GM18526 (cell line): ENCODE measurements around the gene PRDX6.

Experiments
- POLR2A ChIP-seq: IDR thresholded peaks from 3 replicates; pipeline ENCODE4 v1.6.1; 2011; ENCODE audit not compliant: insufficient read length; ENCODE audit errors: extremely low read depth

The PRDX6 gene

DNA sequence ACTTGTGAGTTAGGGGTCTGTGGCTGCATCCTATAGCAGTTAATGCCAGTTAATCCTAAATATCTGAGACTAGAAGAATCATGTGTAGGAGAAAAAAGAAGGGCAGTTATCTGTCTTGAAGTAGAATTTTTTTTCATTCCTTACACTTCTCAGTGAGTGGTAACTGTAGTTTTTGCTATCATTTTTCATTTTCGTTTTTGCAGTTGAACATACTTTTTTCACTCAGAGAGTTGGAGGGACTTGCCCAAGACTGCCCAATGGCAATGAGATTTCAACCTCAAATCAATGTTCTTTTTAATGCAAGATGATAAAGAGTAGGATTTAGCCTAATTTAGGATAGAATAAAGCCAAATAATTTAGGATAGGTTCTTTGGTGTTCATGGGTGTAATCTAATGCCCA, 5.5 kb downstream of the PRDX6 start:
- no peak for TF ChIP-seq POLR2A

DNA sequence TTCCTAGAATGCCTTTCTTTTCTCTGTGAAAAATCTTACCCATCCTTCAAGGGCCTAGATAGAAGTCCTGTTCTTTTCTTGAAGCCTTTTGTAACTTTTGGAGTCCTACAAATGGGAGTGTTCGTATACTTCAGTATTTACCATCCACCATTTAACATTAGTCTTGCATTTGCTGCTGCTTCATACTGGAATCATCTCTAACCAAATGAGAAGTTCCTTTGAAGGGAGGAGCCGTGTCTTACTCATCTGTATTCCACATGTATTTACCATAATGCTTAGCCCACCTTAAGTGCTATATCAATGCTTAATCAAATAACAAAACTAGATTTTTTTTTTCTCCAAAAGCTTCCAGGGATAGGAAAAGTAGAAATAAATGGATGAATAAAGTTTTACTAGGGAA, 7.1 kb downstream of the PRDX6 start:
- TF ChIP-seq POLR2A = no peak

DNA sequence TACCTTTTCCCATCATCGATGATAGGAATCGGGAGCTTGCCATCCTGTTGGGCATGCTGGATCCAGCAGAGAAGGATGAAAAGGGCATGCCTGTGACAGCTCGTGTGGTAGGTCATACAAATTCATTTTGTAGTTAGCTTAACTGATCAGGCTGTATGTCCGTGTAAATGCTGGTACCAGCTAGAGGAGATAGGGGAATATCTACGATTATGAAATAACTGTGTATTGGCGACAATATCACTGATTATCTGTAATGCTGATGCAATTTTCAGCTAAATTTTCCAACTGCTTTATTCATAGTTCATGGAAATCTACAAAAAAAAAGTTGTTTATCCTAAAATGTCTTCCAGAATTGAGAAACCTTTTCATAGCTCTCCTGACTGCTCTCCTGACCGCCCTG, 8.3 kb downstream of the PRDX6 start:
- TF ChIP-seq POLR2A = no peak

DNA sequence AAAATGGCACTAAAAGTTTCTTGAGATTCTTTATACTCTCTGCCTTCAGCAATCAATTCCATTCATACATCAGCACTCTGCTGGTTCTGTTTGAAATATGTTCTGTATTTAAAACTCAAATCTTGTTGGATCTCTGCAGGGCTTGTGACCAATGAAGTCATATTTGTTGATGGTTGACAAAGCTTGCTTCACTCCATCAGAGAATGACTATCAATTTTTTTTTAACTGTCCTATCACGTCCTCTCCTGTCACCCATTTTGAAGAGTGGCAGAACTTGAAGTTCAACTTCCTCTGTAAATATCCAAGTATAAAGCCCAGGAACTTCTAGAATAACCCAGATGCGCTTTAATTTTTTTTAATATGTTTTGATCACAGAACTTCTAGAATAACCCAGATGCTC, 10.9 kb downstream of the PRDX6 start:
- TF ChIP-seq POLR2A = no peak

DNA sequence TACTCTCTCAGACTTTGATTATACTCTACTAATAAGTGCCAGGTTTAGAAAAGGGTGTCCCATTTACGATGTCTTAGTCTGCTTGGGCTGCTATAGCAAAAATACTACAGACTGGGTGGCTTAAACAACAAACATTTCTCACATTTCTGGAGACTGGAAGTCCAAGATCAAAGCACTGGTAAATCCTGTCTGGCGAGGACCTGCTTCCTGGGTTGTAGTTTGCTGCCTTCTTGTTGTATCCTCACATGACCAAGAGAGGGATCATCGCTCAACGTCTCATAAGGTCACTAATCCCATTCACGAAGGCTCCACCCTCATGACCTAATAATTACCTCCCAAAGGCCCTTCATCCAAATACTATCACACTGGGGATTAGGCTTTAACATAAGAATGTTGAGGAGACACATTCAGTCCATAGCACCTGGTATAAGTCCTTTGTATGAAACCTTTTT, 12.0 kb downstream of the PRDX6 start:
- no peak for TF ChIP-seq POLR2A

DNA sequence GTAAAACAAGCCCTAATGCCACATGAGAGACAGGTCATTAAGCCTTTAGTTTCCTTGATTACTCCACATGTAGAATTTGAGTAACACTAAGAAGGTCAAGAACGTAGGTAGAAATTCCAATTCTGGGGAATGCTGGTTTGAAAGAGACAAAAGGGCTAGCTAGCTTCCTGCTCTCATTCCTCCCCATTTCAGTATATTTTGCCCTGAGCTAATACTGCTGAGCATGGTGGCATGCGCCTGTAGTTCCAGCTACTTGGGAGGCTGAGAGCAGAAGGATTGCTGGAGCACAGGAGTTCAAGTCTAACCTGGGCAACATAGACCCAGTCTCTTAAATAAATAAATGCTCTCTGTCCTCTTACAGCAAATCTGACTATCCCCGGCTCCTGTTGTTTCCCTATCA, 12.8 kb downstream of the PRDX6 start:
- no peak for TF ChIP-seq POLR2A

DNA sequence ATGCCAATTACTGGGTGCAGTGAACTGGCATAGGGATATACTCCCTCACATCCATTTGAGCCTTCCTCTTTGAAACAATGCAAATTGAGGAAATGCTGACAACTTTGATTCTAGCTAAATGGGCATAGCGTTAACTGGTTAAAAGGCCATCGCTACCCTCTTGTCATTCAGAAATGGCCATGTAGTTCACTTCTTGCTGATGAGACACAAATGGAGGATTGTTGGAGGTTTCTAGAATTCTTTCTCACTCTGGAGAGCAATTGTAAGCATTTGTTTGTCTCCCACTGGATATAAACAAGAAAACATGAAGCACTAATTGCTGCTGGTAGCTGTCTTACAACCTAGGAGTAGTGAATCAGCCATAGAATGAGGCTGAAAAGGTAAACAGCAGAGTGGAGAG, 14.4 kb downstream of the PRDX6 start:
- TF ChIP-seq POLR2A = no peak

DNA sequence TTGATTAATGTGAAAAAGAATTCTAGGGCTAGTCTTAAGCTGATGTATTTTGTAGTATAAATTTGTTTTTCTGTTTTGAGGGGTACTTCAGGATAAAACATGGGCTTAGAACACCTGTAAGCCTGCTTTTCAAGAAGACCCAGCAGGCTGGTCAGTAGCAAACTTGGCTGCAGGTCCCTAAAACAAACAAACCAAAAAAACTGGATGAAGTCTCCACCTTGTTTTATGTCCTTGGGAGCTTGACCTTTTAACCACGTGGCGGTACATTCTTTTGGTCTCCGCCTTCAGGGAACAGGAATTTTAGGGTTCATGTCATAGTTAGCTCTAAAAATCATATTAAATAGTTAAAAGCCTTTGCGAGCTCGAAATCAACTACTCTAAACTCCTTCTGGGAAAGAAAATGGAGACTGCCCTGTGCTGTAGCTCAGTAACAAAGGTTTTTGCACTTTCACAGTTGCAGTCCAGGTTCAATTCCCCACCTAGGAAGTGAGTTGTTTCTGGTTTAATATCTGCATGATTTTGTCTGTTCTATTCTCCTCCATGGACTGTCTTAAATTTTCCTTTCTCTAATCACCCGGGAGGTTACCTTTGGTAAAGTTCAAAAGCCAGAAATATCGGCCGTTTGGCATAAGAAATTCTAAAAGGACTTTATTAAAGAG, 18.6 kb downstream of the PRDX6 start:
- no peak for TF ChIP-seq POLR2A

DNA sequence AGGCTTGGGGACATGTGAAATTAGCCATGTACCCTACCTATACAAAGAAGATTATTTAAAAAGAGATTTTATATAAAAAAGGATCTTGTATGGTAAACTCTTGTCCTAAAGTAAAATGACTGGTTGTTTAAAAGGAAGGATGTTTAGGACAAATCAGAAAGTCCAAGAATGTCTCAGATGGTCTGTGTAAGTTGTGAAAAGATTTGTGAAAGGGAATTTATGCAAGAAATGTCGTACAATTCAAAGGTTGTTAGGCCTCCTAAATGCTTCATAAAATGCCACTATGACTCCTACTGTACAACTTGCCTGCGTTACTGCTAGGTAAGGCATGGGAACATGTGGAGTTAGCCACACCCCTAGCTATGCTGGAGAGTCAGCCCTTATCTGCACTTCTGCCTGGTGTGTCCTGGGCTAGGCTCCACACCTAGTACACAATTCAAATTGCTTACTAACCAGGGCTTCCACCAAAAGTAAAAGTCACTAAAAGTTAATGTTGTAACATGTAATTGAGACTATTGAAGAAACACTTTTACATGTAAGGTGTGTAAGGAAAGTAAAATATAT, 19.7 kb downstream of the PRDX6 start:
- no peak for TF ChIP-seq POLR2A

DNA sequence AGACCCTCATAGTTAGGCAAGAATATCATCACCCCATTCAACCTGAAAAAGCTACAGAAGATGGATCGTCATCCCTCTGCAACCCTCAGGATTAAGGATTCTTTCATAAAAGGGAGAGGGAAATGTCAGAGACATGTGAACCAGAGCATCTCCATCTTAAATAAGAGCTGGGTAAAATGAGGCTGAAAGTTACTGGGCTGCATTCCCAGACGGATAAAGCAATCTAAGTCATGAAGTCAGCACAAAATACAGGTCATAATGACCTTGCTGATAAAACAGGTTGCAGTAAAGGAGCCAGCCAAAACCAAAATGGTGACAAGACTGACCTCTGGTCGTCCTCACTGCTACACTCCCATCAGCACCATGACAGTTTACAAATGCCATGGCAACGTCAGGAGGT, 22.6 kb downstream of the PRDX6 start:
- TF ChIP-seq POLR2A = no peak

DNA sequence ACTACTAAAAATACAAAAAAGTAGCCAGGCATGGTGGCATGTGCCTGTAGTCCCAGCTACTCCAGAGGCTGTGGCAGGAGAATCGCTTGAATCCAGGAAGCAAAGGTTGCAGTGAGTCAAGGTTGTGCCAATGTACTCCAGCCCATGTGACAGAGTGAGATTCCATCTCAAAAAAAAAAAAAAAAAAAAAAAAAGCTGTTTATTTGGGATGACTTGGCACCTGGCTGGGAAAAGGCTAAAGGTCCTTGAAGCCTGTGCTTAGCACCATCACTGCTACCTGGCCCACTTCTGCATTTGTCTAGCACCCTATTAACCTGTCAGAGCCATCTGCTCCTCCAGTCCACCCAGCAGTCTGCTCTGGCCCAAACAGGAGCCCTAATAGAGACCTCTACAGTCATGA, 25.0 kb downstream of the PRDX6 start:
- no peak for TF ChIP-seq POLR2A

DNA sequence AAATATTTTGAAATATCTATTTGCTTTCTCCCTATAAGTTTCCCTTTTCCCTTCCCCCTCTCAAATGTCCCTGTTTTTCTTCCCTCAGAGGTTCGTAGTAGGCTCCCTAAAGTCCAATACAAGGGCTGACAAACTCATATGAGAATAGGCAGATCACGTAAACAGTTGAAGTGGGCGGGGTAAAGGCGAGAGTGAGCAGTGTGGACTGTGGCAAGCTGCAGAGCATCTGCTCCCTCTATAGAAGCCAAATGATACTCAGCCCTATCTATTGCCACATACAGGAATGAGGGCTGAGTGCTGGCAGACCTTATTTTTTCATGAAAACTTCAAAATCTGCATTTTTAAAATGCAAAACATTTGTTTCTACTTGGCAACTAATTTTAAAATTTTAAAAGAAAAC, 26.3 kb downstream of the PRDX6 start:
- TF ChIP-seq POLR2A = no peak

DNA sequence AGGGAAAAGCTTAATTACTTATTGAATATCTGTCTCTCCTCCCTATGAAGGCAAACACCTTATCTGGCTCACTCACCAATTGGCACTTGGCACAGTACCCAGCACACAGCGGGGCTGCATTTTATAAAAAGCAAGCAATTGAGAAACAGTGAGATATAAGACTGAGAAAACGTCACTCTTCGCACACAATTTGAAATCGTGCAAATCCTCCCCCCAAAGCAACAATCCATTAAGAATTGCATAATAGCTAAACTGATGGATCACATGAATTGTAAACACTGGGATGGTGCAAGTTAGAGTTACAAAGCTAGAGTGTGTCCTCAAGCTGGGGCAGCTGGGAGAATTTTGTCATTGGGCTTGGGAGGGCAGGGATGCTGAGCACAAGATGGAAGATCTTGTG, 27.1 kb downstream of the PRDX6 start:
- TF ChIP-seq POLR2A = no peak

DNA sequence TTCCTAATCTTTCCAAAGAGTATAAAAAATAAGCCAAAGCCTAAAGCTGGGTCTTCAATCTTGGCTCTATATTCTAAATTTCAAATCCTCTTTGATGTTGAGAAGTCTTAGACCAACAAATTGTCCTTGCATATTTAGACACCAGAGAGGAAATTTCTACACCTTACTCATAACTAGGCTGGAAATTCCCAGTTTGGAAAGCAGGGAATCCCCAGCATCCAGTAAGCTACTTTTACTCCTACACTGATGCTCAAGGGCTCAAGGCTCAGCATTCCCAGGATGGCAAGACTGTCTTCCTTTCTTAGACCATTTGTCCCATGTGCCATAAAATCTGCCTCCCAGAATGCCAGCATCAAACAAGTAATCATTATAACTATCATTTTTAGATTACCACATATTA, 28.3 kb downstream of the PRDX6 start:
- no peak for TF ChIP-seq POLR2A

DNA sequence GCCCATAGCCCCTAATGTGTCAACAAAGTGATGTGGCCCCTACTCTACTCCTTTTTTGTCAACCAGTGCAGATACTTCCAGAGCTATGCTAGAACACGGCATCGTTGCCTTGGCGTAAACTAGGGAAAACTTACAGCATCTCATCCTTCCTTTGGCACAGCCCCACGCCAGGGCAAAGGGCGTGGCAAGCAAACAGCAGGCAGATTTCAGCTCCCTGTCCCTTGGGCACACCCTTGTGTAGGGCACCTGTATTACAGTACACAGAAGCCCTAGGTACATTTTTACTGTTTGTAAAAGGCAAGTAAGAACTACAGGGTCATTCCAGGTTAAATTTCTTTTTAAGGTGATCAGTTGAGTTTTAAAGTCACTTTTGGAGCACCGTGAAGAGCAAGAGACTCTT, 29.3 kb downstream of the PRDX6 start:
- TF ChIP-seq POLR2A = no peak

DNA sequence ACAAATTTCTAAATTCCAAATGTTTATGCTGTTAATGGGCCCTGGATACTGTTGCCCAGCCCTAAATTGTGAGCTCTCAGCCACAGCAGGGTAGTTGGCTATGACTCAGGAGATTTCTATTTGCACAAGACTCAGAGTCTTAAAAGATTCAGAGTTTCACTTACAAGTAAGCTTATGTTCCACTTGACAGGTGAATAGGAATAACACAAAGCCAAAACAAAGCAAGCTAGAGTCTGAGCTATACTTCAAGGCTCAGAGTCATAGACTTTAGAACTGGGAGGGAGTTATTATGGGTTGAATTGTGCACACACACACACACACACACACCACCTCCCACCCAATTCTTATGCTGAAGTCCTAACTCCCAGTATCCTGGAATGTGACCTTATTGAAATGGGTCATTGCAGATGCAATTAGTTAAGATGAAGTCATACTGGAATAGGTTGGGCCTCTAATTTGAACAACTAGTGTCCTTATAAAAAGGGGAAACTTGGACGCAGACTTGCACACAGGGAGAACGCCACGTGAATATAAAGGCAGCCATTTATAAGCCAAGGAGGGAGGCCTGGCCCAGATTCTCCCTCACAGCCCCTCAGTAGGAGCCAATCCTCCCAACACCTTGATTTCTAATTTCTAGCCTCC, 30.2 kb downstream of the PRDX6 start:
- TF ChIP-seq POLR2A = no peak

DNA sequence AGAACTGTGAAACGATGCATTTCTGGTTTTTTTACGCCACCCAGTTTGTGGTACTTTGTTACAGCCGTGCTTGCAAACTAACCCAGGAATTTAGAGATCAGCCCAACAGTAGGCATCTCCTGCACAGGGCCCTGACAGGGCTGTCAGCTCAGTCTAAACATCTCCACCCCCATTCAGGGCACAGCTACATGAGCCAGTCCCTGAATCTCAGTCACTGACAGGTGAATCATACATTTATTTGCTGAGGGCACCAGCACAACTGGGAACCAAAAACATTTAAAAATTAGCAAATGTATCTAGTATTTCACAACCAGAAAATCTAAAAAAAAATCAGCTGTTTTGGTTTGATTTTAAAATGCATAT, 30.7 kb downstream of the PRDX6 start:
- no peak for TF ChIP-seq POLR2A
